HG03575 (cell line): ENCODE data around the gene LCN9.

ENCODE experiments used
- ATAC-seq: cut with Tn5 transposase; IDR thresholded peaks from one replicate; pipeline ENCODE4 v1.9.1; 2021; ENCODE audit not compliant: unreplicated experiment, insufficient number of reproducible peaks, low FRiP score; ENCODE audit errors: extremely low read depth

LCN9 gene

DNA sequence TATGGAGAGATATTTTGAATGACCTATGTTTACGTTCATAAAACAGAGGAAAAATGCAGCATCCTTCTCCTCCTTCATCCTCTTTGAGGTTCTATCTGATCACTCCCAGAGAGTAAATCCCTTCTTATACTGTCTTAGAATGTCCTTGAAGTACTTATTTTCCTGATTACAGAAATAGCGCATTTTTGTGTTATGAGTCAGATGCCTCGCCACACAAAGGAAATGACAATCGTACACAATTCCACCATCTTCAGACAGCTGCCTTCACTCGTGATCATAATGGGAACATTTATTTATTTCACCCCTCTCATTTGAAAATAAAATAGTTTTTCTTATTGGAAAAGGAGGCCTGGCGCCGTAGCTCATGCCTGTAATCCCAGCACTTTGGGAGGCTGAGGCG is 21.4 kb upstream of the LCN9 start:
- ATAC-seq, result no peak

DNA sequence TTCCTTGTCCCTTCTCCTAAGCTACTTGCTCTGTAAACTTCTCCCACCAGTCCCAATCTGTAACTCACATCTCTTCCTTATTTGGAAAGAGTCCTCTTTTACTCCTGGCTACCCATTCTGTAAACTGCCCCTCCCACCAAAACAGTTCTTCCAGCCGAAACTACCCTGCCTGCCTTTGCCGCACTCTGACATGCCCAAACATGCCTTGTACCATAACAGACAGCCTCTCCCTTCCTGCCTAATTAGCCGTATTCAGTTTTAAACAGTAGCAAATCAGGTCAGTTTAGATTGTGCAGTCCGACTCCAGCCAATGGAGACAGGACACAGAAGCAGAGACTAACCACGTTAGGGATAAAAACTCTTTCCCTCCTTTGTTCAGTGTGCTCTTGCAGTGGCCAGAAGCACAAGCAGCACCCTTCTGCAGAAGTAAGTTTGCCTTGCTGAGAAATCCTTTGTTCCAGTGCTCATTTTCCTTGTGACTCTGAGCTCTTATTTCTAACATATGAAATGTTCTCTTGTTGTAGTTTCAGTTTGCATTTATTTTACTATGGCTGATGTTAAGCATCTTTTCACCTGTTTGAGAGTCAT is 18.4 kb upstream of the LCN9 start:
- ATAC-seq, result no peak

GRCh38 chr9:135647884-135648283 is 15.2 kb upstream of the LCN9 start:
- no peak for ATAC-seq

GRCh38 chr9:135648494-135649410 is 14.4 kb upstream of the LCN9 start:
- no peak for ATAC-seq

GRCh38 chr9:135649508-135649907 is 13.6 kb upstream of the LCN9 start:
- ATAC-seq, result no peak

GRCh38 chr9:135650408-135650807 is 12.7 kb upstream of the LCN9 start:
- no peak for ATAC-seq

- ATAC-seq, result no peak
Observed at GRCh38 chr9:135655317-135655716, 7.8 kb upstream of the LCN9 start.

- no peak for ATAC-seq
Observed at GRCh38 chr9:135657416-135657815, 5.7 kb upstream of the LCN9 start.

DNA sequence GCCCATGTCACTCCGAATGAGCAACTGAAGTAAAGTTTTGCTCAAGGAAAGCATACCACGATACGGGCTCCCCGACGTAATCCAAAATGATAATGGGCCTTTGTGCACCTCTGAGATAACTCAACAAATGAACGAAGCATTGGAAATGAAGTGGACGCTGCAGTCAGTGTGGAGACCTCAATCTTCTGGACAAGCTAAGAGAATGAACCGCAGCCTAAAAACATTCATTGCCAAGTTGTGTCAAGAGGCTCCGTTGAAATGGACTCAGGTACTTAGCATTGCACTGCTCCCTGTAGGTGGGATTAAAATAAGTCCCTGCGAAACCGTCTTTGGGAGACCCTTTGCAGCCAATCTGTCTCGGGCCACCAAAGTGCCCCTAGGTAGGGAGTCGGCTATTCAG is 3.9 kb upstream of the LCN9 start:
- no peak for ATAC-seq

- ATAC-seq, result no peak
Observed at GRCh38 chr9:135660407-135660806, 2.7 kb upstream of the LCN9 start.

- no peak for ATAC-seq
Observed at GRCh38 chr9:135661816-135662560, 1.1 kb upstream of the LCN9 start.

- no peak for ATAC-seq
Observed at GRCh38 chr9:135663451-135663770, 302 bp downstream of the LCN9 start.

- no peak for ATAC-seq
Observed at GRCh38 chr9:135663857-135664256, 748 bp downstream of the LCN9 start.

DNA sequence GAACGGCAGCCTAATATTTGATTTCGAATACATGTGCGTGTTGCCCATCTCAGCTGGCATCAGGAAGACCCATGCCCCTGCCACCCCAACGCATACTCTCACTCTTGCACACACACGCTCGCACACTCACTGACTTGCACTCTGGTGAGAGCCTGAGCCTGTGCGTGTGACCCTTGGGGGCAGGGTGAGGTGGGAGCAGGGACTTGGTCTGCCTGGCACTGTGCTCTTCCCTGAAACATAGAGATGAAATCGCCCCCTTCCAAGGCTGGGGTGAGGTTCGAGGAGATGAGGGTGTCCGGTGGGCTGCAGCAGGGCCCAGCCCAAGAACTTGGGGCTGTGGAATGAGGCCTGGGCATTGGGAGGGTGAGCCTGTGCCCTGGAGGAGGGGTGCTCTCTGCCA is 1.2 kb downstream of the LCN9 start:
- ATAC-seq, result no peak

DNA sequence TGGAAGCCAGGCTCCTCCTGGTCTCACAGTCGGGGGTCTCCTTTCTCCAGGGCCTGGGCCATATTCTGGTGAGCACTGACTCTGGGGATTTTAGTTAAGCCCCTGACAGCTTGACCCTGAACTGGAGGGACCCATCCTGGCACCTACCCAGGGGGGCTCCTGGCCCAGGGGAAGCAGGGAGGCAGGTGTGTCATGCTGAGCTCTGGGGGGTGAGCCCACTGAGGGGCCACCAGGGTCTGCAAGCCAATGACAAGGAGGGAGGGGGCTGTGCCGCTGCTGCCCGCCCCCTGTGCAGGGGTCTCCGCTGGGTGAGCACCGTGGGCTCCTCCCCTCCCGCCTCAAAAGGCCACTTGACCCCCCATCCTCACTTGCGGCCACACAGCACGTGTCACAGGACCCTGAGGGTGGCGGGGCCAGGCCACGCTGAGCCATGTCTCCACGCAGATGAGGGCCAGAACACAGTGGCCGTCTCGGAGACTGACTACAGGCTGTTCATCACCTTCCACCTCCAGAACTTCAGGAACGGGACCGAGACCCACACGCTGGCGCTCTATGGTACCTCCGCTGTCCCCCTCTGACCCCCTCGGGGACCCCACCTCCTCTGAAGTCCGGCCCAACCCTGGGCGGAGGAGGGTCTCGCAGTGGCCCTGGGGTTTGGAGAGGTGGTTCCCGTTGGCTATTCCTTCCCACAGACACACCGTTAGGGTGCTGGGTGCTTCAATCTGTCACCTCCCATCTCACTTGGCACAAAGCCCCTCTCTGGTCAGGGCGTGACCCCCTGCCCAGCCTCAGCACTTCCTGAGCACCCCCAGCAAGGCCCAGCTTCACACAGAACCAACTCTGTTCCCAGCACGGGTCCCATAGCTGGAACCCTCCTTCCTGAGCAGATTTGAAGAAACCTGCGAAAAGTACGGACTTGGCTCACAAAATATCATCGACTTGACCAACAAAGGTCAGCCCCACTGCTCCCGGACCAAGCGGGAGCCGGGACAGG is 2.0 kb downstream of the LCN9 start:
- ATAC-seq, result no peak

GRCh38 chr9:135665795-135666189 is 2.7 kb downstream of the LCN9 start:
- ATAC-seq, result no peak

GRCh38 chr9:135666534-135667462 is 3.7 kb downstream of the LCN9 start:
- no peak for ATAC-seq

DNA sequence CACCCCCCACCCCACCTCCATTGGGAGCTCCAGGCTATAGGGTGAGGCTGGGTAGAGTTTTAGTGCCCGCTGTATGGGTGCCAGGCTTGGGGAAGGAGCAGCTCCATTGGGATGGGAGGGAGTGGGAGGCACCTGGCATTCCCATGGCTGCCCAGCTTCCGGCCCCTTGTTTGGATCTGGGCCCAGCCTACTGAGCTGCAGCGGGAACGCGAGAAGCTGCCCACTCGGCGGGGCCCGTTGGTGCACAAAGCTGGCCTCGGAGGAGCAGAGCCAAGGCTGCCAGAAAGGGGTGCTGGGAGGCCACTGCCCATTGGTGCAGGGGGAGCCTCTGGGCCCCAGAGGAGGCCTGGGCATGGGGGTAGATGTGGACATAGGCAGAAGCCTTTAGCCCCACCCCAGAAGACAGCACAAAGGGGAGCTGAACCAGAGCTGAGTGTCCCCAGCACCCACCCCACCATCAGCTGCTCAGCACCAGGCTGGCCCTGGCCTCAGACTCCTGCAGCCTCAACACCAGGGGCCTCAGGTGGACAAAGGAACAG is 4.4 kb downstream of the LCN9 start:
- ATAC-seq, result no peak
